GM19043 (cell line): ENCODE results near the gene ANKRD33.

Experiments used
- ATAC-seq: cut with Tn5 transposase; IDR thresholded peaks from one replicate; pipeline ENCODE4 v1.9.1; 2021; ENCODE audit warnings: low read depth; ENCODE audit not compliant: unreplicated experiment

Gene ANKRD33

GRCh38 chr12:51887476-51888315 is at the start of gene ANKRD33:
TSS of gene ANKRD33 (plus strand) at chr12:51888103. CDS start at chr12:51888187, 84 bp downstream.
- ATAC-seq = no peak

GRCh38 chr12:51838762-51839161 is 49.1 kb upstream of the ANKRD33 start:
- no peak for ATAC-seq

- no peak for ATAC-seq
Measured at GRCh38 chr12:51839310-51839947, 48.5 kb upstream of the ANKRD33 start.

GRCh38 chr12:51840966-51841365 is 46.9 kb upstream of the ANKRD33 start:
- ATAC-seq = no peak

GRCh38 chr12:51841727-51842126 is 46.2 kb upstream of the ANKRD33 start:
- no peak for ATAC-seq

- ATAC-seq = no peak
Measured at GRCh38 chr12:51844854-51845253, 43.0 kb upstream of the ANKRD33 start.

- no peak for ATAC-seq
Measured at GRCh38 chr12:51845482-51845881, 42.4 kb upstream of the ANKRD33 start.

GRCh38 chr12:51846271-51846691 is 41.6 kb upstream of the ANKRD33 start:
- no peak for ATAC-seq

- ATAC-seq = no peak
Measured at GRCh38 chr12:51846911-51847642, 40.8 kb upstream of the ANKRD33 start.

GRCh38 chr12:51847643-51848325 is 40.1 kb upstream of the ANKRD33 start:
- ATAC-seq = no peak

GRCh38 chr12:51848326-51848727 is 39.6 kb upstream of the ANKRD33 start, which contains the start of gene FIGNL2:
TSS of gene FIGNL2 (minus strand) at chr12:51848718. CDS start at chr12:51822413, 26,305 bp downstream.
- no peak for ATAC-seq

- ATAC-seq = no peak
Measured at GRCh38 chr12:51848841-51849735, 38.8 kb upstream of the ANKRD33 start.

- ATAC-seq = no peak
Measured at GRCh38 chr12:51850081-51850964, 37.6 kb upstream of the ANKRD33 start.

- ATAC-seq = no peak
Measured at GRCh38 chr12:51850965-51851299, 37.0 kb upstream of the ANKRD33 start.

GRCh38 chr12:51851413-51852124 is 36.3 kb upstream of the ANKRD33 start:
- ATAC-seq = no peak

GRCh38 chr12:51852404-51853137 is 35.3 kb upstream of the ANKRD33 start:
- no peak for ATAC-seq
